Liver (tissue), 9 donors: ENCODE data around the gene ZNF195. TPM values are rescaled to one million over a fixed set of nuclear protein-coding genes. Genes with fewer than 3 reads are reported as not detected.

ENCODE experiments used
- DNase-seq: peaks from one replicate; pipeline ENCODE4 v3.0.0-alpha.2; 2017; ENCODE audit warnings: low spot score
- H3K27ac ChIP-seq, 2 donors: one replicate each; pipeline ENCODE4 v1.7.0; 2013; ENCODE audit warnings: inconsistent platforms in 2 of 2, low read length in 2 of 2, control low read depth in 1 of 2, low read depth in 1 of 2, mild to moderate bottlenecking in 1 of 2
- H3K27me3 ChIP-seq, 4 donors: one replicate each; pipeline versions ENCODE4 v1.6.1 to v1.7.0; 2013; ENCODE audit warnings: low read length in 3 of 4, inconsistent platforms in 1 of 4, mild to moderate bottlenecking in 1 of 4, moderate library complexity in 1 of 4; ENCODE audit not compliant: control insufficient read depth in 4 of 4, insufficient read depth in 4 of 4
- H3K36me3 ChIP-seq, 4 donors: one replicate each; pipeline versions ENCODE4 v1.6.1 to v1.7.0; 2013; ENCODE audit warnings: low read length in 3 of 4, mild to moderate bottlenecking in 3 of 4, low read depth in 1 of 4, moderate library complexity in 1 of 4; ENCODE audit not compliant: control insufficient read depth in 4 of 4, insufficient read depth in 3 of 4
- H3K4me1 ChIP-seq, 4 donors: one replicate each; pipeline versions ENCODE4 v1.6.1 to v1.7.0; 2013; ENCODE audit warnings: low read length in 3 of 4, mild to moderate bottlenecking in 3 of 4, moderate library complexity in 1 of 4; ENCODE audit not compliant: control insufficient read depth in 4 of 4, insufficient read depth in 4 of 4
- H3K4me3 ChIP-seq, 3 donors: one replicate each; pipeline versions ENCODE4 v1.6.1 to v1.7.0; 2013; ENCODE audit warnings: low read length in 3 of 3, control low read depth in 1 of 3, low read depth in 1 of 3, mild to moderate bottlenecking in 1 of 3
- H3K9ac ChIP-seq, 2 donors: one replicate each; pipeline ENCODE4 v1.7.0; 2013; ENCODE audit warnings: low read length in 2 of 2, mild to moderate bottlenecking in 2 of 2, moderate library complexity in 2 of 2, control low read depth in 1 of 2, low read depth in 1 of 2
- H3K9me3 ChIP-seq, 4 donors: one replicate each; pipeline versions ENCODE4 v1.6.1 to v1.7.0; 2013; ENCODE audit warnings: low read length in 3 of 4; ENCODE audit not compliant: control insufficient read depth in 4 of 4
- EGR1 ChIP-seq, 2 donors: IDR thresholded peaks; 2 replicates each; pipeline ENCODE4 v1.6.1; 2016 to 2018; ENCODE audit warnings: antibody characterized with exemption in 2 of 2, low read depth in 2 of 2
- FOXA1 ChIP-seq: IDR thresholded peaks from 2 replicates; pipeline ENCODE4 v1.6.1; 2016; ENCODE audit warnings: antibody characterized with exemption
- FOXA2 ChIP-seq: IDR thresholded peaks from 2 replicates; pipeline ENCODE4 v1.6.1; 2016; ENCODE audit warnings: antibody characterized with exemption
- GABPA ChIP-seq, 2 donors: IDR thresholded peaks in 1 of 2; conservative IDR thresholded peaks in 1 of 2; 2 replicates each; pipeline ENCODE4 v1.6.1; 2016; ENCODE audit warnings: antibody characterized with exemption in 2 of 2, mild to moderate bottlenecking in 1 of 2, moderate library complexity in 1 of 2
- HNF4A ChIP-seq, 2 donors: conservative IDR thresholded peaks; 2 replicates each; pipeline ENCODE4 v1.6.1; 2016; ENCODE audit warnings: antibody characterized with exemption in 2 of 2, mild to moderate bottlenecking in 2 of 2
- HNF4G ChIP-seq: IDR thresholded peaks from 2 replicates; pipeline ENCODE4 v1.6.1; 2016; ENCODE audit warnings: antibody characterized with exemption
- JUND ChIP-seq, 2 donors: IDR thresholded peaks; 2 replicates each; pipeline ENCODE4 v1.6.1; 2016; ENCODE audit warnings: antibody characterized with exemption in 2 of 2
- NR2F2 ChIP-seq: IDR thresholded peaks from 2 replicates; pipeline ENCODE4 v1.6.1; 2016; ENCODE audit warnings: antibody characterized with exemption
- RAD21 ChIP-seq, 2 donors: IDR thresholded peaks; 2 replicates each; pipeline ENCODE4 v1.6.1; 2016; ENCODE audit warnings: antibody characterized with exemption in 2 of 2, mild to moderate bottlenecking in 2 of 2
- RXRA ChIP-seq, 2 donors: IDR thresholded peaks; 2 replicates each; pipeline ENCODE4 v1.6.1; 2017 to 2018; ENCODE audit warnings: antibody characterized with exemption in 2 of 2, mild to moderate bottlenecking in 1 of 2
- SP1 ChIP-seq: IDR thresholded peaks from 2 replicates; pipeline ENCODE4 v1.6.1; 2018; ENCODE audit warnings: antibody characterized with exemption, mild to moderate bottlenecking
- YY1 ChIP-seq: IDR thresholded peaks from 2 replicates; pipeline ENCODE4 v1.6.1; 2016; ENCODE audit warnings: antibody characterized with exemption, mild to moderate bottlenecking
- WGBS: extraction: QIAGEN DNeasy Blood & Tissue Kit; methylation state at CpG from one replicate; pipeline ENCODE4 v1.1.7; 2013; 5-methylcytosine and 5-hydroxymethylcytosine counted together
- polyA plus RNA-seq, 2 donors: library from polyadenylated mRNA; stranded (reverse) in 1 of 2; unstranded in 1 of 2; fragments of 200-250 nt in 1 of 2; fragments of >200 nt in 1 of 2; fragmentation: Nextera tagmentation in 1 of 2; extraction: Ambion mirVana in 1 of 2; gene quantifications; one replicate each; pipeline versions ENCODE4 v1.2.1 to v1.2.3, GENCODE V29; 2013 to 2015
- total RNA-seq, 2 donors: library from RNA; depleted of rRNA; stranded (reverse); fragments of >200 nt; gene quantifications; one replicate each; pipeline ENCODE4 v1.2.3, GENCODE V29; 2014
- TF ChIP-seq, protein P1 (sequence below): IDR thresholded peaks from 2 replicates; pipeline ENCODE4 v1.6.1; 2016; ENCODE audit warnings: antibody characterized with exemption
- TF ChIP-seq, protein P2 (sequence below): IDR thresholded peaks from 2 replicates; pipeline ENCODE4 v1.6.1; 2016; ENCODE audit warnings: antibody characterized with exemption, mild to moderate bottlenecking
- TF ChIP-seq, protein P3 (sequence below): IDR thresholded peaks from 2 replicates; pipeline ENCODE4 v1.6.1; 2016; ENCODE audit warnings: antibody characterized with exemption
- TF ChIP-seq, protein P4 (sequence below): IDR thresholded peaks from 2 replicates; pipeline ENCODE4 v1.6.1; 2016; ENCODE audit warnings: antibody characterized with exemption
- donor health status: healthy.
- donor health status: healthy.
- donor health status: healthy.
- donor health status: healthy.
- donor health status: healthy.

ZNF195 gene
- total and polyA plus RNA-seq, 4 donors: 4.3 to 12.4 (median 11.1) TPM

DNA sequence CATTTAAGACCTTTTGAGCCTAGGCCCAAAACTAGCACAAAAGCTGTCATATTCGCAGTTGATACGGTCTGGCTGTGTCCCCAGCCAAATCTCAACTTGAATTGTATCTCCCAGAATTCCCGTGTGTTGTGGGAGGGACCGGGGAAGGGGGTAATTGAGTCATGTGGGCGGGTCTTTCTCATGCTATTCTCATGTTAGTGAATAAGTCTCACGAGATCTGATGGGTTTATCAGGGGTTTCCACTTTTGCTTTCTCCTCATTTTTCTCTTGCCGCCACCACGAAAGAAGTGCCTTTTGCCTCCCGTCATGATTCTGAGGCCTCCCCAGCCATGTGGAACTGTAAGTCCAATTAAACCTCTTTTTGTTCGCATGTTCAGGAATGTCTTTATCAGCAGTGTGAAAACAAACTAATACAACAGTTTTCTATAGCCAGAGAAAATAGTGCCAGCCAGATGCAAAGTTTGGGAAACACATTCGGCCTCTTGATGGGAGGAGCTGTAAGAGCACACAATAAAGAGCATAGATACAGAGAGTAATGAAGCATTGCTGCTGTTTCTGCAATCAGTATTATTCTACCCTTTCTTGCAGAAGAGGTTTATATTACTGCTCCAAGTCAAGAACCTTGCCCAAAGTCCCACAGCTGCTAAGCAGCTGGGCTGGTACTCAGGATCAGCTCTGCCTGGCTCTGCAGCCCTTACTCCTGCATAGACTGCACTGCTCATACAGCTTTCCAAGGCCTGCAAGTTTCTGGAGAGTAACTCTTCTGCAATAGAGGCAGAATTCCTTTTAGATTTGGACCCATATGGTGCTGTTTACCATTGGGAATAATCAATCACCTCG is 2.0 kb upstream of the ZNF195 start:
- WGBS: 84% methylated on average over 12 of the region's 12 CpGs
- Histone ChIP-seq H3K4me1 (peaks cover 0 to 8% (median 2%) of the 10 kb centered on the region in 4 donors), H3K9ac (no peak overlapping the region), H3K27me3 (peaks cover 0 to 2% (median 0%) of the 10 kb centered on the region in 4 donors), H3K27ac (no peak overlapping the region), H3K4me3 (no peak overlapping the region), H3K36me3 (peaks cover 1 to 9% (median 4%) of the 10 kb centered on the region in 4 donors), H3K9me3 (peaks cover 1 to 17% (median 4%) of the 10 kb centered on the region in 4 donors)
- TF ChIP-seq FOXA2 (no peak), HNF4G (no peak), GABPA (IDR thresholded peaks at IDR 0.05 in 1 of 2, conservative IDR thresholded peaks at IDR 0.05 in 1 of 2) (no peak), EGR1 (IDR thresholded peaks at IDR 0.05; ENCODE audit: low read depth in 2 of 2) (no peak), HNF4A (conservative IDR thresholded peaks at IDR 0.05) (no peak), FOXA1 (no peak), RAD21 (IDR thresholded peaks at IDR 0.05) (no peak), SP1 (no peak), RXRA (IDR thresholded peaks at IDR 0.05) (no peak)
- TF ChIP-seq, protein P1, sequence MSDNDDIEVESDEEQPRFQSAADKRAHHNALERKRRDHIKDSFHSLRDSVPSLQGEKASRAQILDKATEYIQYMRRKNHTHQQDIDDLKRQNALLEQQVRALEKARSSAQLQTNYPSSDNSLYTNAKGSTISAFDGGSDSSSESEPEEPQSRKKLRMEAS: no peak
- TF ChIP-seq, protein P2, sequence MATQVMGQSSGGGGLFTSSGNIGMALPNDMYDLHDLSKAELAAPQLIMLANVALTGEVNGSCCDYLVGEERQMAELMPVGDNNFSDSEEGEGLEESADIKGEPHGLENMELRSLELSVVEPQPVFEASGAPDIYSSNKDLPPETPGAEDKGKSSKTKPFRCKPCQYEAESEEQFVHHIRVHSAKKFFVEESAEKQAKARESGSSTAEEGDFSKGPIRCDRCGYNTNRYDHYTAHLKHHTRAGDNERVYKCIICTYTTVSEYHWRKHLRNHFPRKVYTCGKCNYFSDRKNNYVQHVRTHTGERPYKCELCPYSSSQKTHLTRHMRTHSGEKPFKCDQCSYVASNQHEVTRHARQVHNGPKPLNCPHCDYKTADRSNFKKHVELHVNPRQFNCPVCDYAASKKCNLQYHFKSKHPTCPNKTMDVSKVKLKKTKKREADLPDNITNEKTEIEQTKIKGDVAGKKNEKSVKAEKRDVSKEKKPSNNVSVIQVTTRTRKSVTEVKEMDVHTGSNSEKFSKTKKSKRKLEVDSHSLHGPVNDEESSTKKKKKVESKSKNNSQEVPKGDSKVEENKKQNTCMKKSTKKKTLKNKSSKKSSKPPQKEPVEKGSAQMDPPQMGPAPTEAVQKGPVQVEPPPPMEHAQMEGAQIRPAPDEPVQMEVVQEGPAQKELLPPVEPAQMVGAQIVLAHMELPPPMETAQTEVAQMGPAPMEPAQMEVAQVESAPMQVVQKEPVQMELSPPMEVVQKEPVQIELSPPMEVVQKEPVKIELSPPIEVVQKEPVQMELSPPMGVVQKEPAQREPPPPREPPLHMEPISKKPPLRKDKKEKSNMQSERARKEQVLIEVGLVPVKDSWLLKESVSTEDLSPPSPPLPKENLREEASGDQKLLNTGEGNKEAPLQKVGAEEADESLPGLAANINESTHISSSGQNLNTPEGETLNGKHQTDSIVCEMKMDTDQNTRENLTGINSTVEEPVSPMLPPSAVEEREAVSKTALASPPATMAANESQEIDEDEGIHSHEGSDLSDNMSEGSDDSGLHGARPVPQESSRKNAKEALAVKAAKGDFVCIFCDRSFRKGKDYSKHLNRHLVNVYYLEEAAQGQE: no peak
- DNase-seq: no peak

DNA sequence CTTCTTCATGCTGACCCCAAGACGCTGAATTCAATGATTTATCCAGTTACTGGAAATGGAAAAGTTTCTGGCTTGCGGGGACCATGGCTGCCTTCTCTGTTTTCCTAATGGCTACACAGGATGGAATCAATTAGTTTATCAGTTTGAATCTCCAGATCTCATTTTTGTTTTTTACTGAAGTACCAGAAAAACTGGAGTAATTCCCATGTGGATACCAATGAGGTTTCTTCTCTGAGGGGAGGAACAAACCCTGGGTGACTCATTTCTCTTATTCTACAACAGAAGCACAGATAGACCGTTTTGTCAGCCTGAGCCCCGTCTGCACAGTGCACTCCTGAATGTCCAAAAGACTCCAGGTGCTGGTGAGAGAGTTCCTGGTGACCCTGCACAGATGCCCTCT is 3.4 kb downstream of the ZNF195 start:
- TF ChIP-seq HNF4G (no peak), RAD21 (IDR thresholded peaks at IDR 0.05) (no peak), EGR1 (IDR thresholded peaks at IDR 0.05; ENCODE audit: low read depth in 2 of 2) (no peak), NR2F2 (no peak), GABPA (IDR thresholded peaks at IDR 0.05 in 1 of 2, conservative IDR thresholded peaks at IDR 0.05 in 1 of 2) (no peak), YY1 (no peak), RXRA (IDR thresholded peaks at IDR 0.05) (no peak), JUND (IDR thresholded peaks at IDR 0.05) (no peak), SP1 (no peak)
- TF ChIP-seq, protein P3, sequence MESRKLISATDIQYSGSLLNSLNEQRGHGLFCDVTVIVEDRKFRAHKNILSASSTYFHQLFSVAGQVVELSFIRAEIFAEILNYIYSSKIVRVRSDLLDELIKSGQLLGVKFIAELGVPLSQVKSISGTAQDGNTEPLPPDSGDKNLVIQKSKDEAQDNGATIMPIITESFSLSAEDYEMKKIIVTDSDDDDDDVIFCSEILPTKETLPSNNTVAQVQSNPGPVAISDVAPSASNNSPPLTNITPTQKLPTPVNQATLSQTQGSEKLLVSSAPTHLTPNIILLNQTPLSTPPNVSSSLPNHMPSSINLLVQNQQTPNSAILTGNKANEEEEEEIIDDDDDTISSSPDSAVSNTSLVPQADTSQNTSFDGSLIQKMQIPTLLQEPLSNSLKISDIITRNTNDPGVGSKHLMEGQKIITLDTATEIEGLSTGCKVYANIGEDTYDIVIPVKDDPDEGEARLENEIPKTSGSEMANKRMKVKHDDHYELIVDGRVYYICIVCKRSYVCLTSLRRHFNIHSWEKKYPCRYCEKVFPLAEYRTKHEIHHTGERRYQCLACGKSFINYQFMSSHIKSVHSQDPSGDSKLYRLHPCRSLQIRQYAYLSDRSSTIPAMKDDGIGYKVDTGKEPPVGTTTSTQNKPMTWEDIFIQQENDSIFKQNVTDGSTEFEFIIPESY: no peak
- TF ChIP-seq, protein P4, sequence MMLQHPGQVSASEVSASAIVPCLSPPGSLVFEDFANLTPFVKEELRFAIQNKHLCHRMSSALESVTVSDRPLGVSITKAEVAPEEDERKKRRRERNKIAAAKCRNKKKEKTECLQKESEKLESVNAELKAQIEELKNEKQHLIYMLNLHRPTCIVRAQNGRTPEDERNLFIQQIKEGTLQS: no peak
- peaks cover 11 to 32% (median 19%) of the 10 kb centered on the region in 4 donors for H3K9me3 ChIP-seq
- WGBS: 95% methylated on average over 4 of the region's 4 CpGs
- H3K4me1 ChIP-seq: peaks cover 0 to 8% (median 2%) of the 10 kb centered on the region in 4 donors
- H3K36me3 ChIP-seq: peaks cover 4 to 43% (median 35%) of the 10 kb centered on the region in 4 donors
- H3K9ac ChIP-seq: no peak overlapping the region
- DNase-seq: no peak
- no peak overlapping the region for H3K27ac ChIP-seq
- no peaks in the 10 kb centered on the region for H3K27me3 ChIP-seq
- H3K4me3 ChIP-seq: no peak overlapping the region
